GM23338 (cell line): Measurements from ENCODE around the gene CCDC92B. TPM values are rescaled to one million over a fixed set of nuclear protein-coding genes. Genes with fewer than 3 reads are reported as not detected.

Experiments used
- ATAC-seq: fragments of 200-7000 bp; cut with Tn5 transposase; 3 replicates; pipeline ENCODE4 v1.9.1; 2020
- DNase-seq: peaks from one replicate; pipeline ENCODE4 v3.0.0-alpha.2; 2015; ENCODE audit warnings: low spot score
- H2AFZ ChIP-seq: fragments of 200-600 bp; sonication (generic); 2 replicates; pipeline ENCODE4 v1.8.0; 2016; ENCODE audit warnings: antibody characterized with exemption, mild to moderate bottlenecking, moderate library complexity
- H3F3A ChIP-seq: fragments of 200-600 bp; sonication (generic); replicated peaks from 2 replicates; pipeline ENCODE4 v1.8.0; 2017; ENCODE audit warnings: antibody characterized with exemption, mixed run types, low read depth
- H3K27ac ChIP-seq: fragments of 200-600 bp; sonication (generic); 2 replicates; pipeline ENCODE4 v1.6.1; 2016; ENCODE audit warnings: low read depth
- H3K27me3 ChIP-seq: fragments of 200-600 bp; sonication (generic); 2 replicates; pipeline ENCODE4 v1.8.0; 2016; ENCODE audit warnings: mild to moderate bottlenecking, mixed run types, moderate library complexity; ENCODE audit not compliant: insufficient read depth
- H3K36me3 ChIP-seq: fragments of 200-600 bp; sonication (generic); 2 replicates; pipeline ENCODE4 v1.8.0; 2016; ENCODE audit warnings: mild to moderate bottlenecking; ENCODE audit not compliant: insufficient read depth
- H3K4me1 ChIP-seq: fragments of 200-600 bp; sonication (generic); 2 replicates; pipeline ENCODE4 v1.8.0; 2016; ENCODE audit warnings: mild to moderate bottlenecking, moderate library complexity; ENCODE audit not compliant: insufficient read depth
- H3K4me2 ChIP-seq: fragments of 200-600 bp; sonication (generic); 2 replicates; pipeline ENCODE4 v1.7.1; 2017; ENCODE audit warnings: mixed run types
- H3K4me3 ChIP-seq: fragments of 200-600 bp; sonication (generic); 2 replicates; pipeline ENCODE4 v1.6.1; 2016; ENCODE audit warnings: mixed run types
- H3K79me2 ChIP-seq: fragments of 200-600 bp; sonication (generic); replicated peaks from 2 replicates; pipeline ENCODE4 v1.8.0; 2017; ENCODE audit warnings: mild to moderate bottlenecking; ENCODE audit not compliant: insufficient read depth
- H3K9me2 ChIP-seq: fragments of 200-600 bp; sonication (generic); 2 replicates; pipeline ENCODE4 v1.8.0; 2017; ENCODE audit not compliant: insufficient read depth
- H4K20me1 ChIP-seq: fragments of 200-600 bp; sonication (generic); replicated peaks from 2 replicates; pipeline ENCODE4 v1.8.0; 2017; ENCODE audit warnings: mild to moderate bottlenecking; ENCODE audit not compliant: insufficient read depth
- H3K27ac Mint-ChIP-seq: 2 replicates; pipeline ENCODE4 v1.8.0; 2020; ENCODE audit warnings: inconsistent platforms, mild to moderate bottlenecking, moderate library complexity, mixed read lengths
- H3K27me3 Mint-ChIP-seq: 3 replicates; pipeline ENCODE4 v1.8.0; 2022; ENCODE audit warnings: low read depth, mild to moderate bottlenecking, moderate library complexity, mixed read lengths, inconsistent platforms; ENCODE audit not compliant: insufficient read depth, poor library complexity
- H3K36me3 Mint-ChIP-seq: 3 replicates; pipeline ENCODE4 v1.8.0; 2021; ENCODE audit warnings: low read depth, mild to moderate bottlenecking, inconsistent platforms, moderate library complexity, mixed read lengths
- H3K4me1 Mint-ChIP-seq: 3 replicates; pipeline ENCODE4 v1.8.0; 2020; ENCODE audit warnings: mild to moderate bottlenecking, inconsistent platforms, mixed read lengths
- H3K4me3 Mint-ChIP-seq: 3 replicates; pipeline ENCODE4 v1.8.0; 2021; ENCODE audit warnings: moderate library complexity, mild to moderate bottlenecking, inconsistent platforms, mixed read lengths
- H3K9me3 Mint-ChIP-seq: 3 replicates; pipeline ENCODE4 v1.8.0; 2020; ENCODE audit warnings: moderate library complexity, mild to moderate bottlenecking, inconsistent platforms, mixed read lengths
- CREB1 ChIP-seq: fragments of 250-450 bp; sonication (Bioruptor Pico); IDR thresholded peaks from 2 replicates; pipeline ENCODE4 v1.5.0; 2020; ENCODE audit warnings: low read depth, mild to moderate bottlenecking, moderate library complexity
- CTCF ChIP-seq, 2 experiments: fragments of 200-600 bp in 1 of 2; sonication (generic) in 1 of 2; conservative IDR thresholded peaks; 2 replicates each; pipeline versions ENCODE4 v1.5.1 to v1.6.1; 2016 to 2017; ENCODE audit warnings: antibody characterized with exemption in 2 of 2, low read depth in 2 of 2, mild to moderate bottlenecking in 2 of 2, moderate library complexity in 1 of 2
- ETS1 ChIP-seq: IDR thresholded peaks from 2 replicates; pipeline ENCODE4 v1.6.1; 2016; ENCODE audit warnings: antibody characterized with exemption
- EZH2 ChIP-seq: fragments of 200-600 bp; sonication (generic); IDR thresholded peaks from one replicate; pipeline ENCODE4 v1.8.0; 2017; ENCODE audit warnings: antibody characterized with exemption, mild to moderate bottlenecking, low read depth; ENCODE audit not compliant: unreplicated experiment
- EZH2phosphoT487 ChIP-seq: fragments of 200-600 bp; sonication (generic); IDR thresholded peaks from one replicate; pipeline ENCODE4 v1.8.1; 2018; ENCODE audit warnings: antibody characterized with exemption; ENCODE audit not compliant: unreplicated experiment
- JUNB ChIP-seq: IDR thresholded peaks from one replicate; pipeline ENCODE4 v1.6.1; 2016; ENCODE audit warnings: antibody characterized with exemption; ENCODE audit not compliant: unreplicated experiment
- NANOG ChIP-seq: IDR thresholded peaks from 2 replicates; pipeline ENCODE4 v1.6.1; 2016; ENCODE audit warnings: antibody characterized with exemption, borderline replicate concordance
- POLR2AphosphoS5 ChIP-seq: IDR thresholded peaks from 2 replicates; pipeline ENCODE4 v1.6.1; 2016; ENCODE audit warnings: antibody characterized with exemption, low read depth
- STAT1 ChIP-seq: IDR thresholded peaks from one replicate; pipeline ENCODE4 v1.6.1; 2016; ENCODE audit warnings: antibody characterized with exemption; ENCODE audit not compliant: unreplicated experiment
- ZNF114 ChIP-seq: fragments of 250-450 bp; sonication (Bioruptor Pico); IDR thresholded peaks from 2 replicates; pipeline ENCODE4 v1.5.0; 2020; ENCODE audit warnings: mild to moderate bottlenecking, moderate library complexity
- ZNF331 ChIP-seq: fragments of 250-450 bp; sonication (Bioruptor Pico); IDR thresholded peaks from 2 replicates; pipeline ENCODE4 v1.5.0; 2020; ENCODE audit warnings: low read depth, mild to moderate bottlenecking, moderate library complexity
- polyA plus RNA-seq: library from polyadenylated mRNA; unstranded; fragments of >200 nt; fragmentation: Nextera tagmentation; extraction: Ambion mirVana; gene quantifications from 2 replicates; pipeline ENCODE4 v1.2.1, GENCODE V29; 2016
- total RNA-seq: library from RNA; depleted of rRNA; stranded (reverse); fragments of >200 nt; shearing (Covaris generic); gene quantifications from 2 replicates; pipeline ENCODE4 v1.2.3, GENCODE V29; 2014
- TF ChIP-seq, protein P1 (sequence below): IDR thresholded peaks from one replicate; pipeline ENCODE4 v1.6.1; 2018; ENCODE audit warnings: antibody characterized with exemption; ENCODE audit not compliant: unreplicated experiment
- TF ChIP-seq, protein P2 (sequence below): fragments of 250-450 bp; sonication (Bioruptor Pico); IDR thresholded peaks from 2 replicates; pipeline ENCODE4 v1.5.0; 2020; ENCODE audit warnings: mild to moderate bottlenecking, moderate library complexity

Gene CCDC92B
- total and polyA plus RNA-seq, 2 experiments from 2014 or later = 5.7 to 9.1 TPM

GRCh38 chr17:2798188-2798587, 48.7 kb upstream of the CCDC92B start:
- Histone ChIP-seq H2AFZ (no peak overlapping the region), H3K9me2 (no peaks in the 10 kb centered on the region), H3K79me2 (no peaks in the 10 kb centered on the region), H3F3A (no peaks in the 10 kb centered on the region), H4K20me1 (no peaks in the 10 kb centered on the region), H3K4me3 (no peak overlapping the region), H3K27me3 (no peaks in the 10 kb centered on the region), H3K27ac (no peak overlapping the region), H3K4me2 (no peak overlapping the region), H3K4me1 (peaks cover 4% of the 10 kb centered on the region; the same call in 1 of the 2 replicates), H3K36me3 (no peaks in the 10 kb centered on the region)
- DNase-seq = no peak
- Mint-ChIP-seq H3K4me1 (peaks cover 26% of the 10 kb centered on the region), H3K27ac (no peak overlapping the region), H3K27me3 (peaks cover 15% of the 10 kb centered on the region), H3K9me3 (no peaks in the 10 kb centered on the region), H3K4me3 (no peak overlapping the region), H3K36me3 (no peaks in the 10 kb centered on the region)
- peak; percentile 5; the same call in 1 of the 3 replicates for ATAC-seq
- TF ChIP-seq STAT1 (no peak), CREB1 (CRISPR knock-in tag) (no peak), POLR2AphosphoS5 (no peak), NANOG (no peak), CTCF (conservative IDR thresholded peaks at IDR 0.05; ENCODE audit: low read depth in 2 of 2) (no peak), JUNB (no peak), EZH2phosphoT487 (no peak), ZNF331 (CRISPR knock-in tag) (no peak), EZH2 (no peak), ZNF114 (CRISPR knock-in tag) (no peak), ETS1 (no peak)
- TF ChIP-seq, protein P1, sequence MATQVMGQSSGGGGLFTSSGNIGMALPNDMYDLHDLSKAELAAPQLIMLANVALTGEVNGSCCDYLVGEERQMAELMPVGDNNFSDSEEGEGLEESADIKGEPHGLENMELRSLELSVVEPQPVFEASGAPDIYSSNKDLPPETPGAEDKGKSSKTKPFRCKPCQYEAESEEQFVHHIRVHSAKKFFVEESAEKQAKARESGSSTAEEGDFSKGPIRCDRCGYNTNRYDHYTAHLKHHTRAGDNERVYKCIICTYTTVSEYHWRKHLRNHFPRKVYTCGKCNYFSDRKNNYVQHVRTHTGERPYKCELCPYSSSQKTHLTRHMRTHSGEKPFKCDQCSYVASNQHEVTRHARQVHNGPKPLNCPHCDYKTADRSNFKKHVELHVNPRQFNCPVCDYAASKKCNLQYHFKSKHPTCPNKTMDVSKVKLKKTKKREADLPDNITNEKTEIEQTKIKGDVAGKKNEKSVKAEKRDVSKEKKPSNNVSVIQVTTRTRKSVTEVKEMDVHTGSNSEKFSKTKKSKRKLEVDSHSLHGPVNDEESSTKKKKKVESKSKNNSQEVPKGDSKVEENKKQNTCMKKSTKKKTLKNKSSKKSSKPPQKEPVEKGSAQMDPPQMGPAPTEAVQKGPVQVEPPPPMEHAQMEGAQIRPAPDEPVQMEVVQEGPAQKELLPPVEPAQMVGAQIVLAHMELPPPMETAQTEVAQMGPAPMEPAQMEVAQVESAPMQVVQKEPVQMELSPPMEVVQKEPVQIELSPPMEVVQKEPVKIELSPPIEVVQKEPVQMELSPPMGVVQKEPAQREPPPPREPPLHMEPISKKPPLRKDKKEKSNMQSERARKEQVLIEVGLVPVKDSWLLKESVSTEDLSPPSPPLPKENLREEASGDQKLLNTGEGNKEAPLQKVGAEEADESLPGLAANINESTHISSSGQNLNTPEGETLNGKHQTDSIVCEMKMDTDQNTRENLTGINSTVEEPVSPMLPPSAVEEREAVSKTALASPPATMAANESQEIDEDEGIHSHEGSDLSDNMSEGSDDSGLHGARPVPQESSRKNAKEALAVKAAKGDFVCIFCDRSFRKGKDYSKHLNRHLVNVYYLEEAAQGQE = no peak
- TF ChIP-seq, protein P2, sequence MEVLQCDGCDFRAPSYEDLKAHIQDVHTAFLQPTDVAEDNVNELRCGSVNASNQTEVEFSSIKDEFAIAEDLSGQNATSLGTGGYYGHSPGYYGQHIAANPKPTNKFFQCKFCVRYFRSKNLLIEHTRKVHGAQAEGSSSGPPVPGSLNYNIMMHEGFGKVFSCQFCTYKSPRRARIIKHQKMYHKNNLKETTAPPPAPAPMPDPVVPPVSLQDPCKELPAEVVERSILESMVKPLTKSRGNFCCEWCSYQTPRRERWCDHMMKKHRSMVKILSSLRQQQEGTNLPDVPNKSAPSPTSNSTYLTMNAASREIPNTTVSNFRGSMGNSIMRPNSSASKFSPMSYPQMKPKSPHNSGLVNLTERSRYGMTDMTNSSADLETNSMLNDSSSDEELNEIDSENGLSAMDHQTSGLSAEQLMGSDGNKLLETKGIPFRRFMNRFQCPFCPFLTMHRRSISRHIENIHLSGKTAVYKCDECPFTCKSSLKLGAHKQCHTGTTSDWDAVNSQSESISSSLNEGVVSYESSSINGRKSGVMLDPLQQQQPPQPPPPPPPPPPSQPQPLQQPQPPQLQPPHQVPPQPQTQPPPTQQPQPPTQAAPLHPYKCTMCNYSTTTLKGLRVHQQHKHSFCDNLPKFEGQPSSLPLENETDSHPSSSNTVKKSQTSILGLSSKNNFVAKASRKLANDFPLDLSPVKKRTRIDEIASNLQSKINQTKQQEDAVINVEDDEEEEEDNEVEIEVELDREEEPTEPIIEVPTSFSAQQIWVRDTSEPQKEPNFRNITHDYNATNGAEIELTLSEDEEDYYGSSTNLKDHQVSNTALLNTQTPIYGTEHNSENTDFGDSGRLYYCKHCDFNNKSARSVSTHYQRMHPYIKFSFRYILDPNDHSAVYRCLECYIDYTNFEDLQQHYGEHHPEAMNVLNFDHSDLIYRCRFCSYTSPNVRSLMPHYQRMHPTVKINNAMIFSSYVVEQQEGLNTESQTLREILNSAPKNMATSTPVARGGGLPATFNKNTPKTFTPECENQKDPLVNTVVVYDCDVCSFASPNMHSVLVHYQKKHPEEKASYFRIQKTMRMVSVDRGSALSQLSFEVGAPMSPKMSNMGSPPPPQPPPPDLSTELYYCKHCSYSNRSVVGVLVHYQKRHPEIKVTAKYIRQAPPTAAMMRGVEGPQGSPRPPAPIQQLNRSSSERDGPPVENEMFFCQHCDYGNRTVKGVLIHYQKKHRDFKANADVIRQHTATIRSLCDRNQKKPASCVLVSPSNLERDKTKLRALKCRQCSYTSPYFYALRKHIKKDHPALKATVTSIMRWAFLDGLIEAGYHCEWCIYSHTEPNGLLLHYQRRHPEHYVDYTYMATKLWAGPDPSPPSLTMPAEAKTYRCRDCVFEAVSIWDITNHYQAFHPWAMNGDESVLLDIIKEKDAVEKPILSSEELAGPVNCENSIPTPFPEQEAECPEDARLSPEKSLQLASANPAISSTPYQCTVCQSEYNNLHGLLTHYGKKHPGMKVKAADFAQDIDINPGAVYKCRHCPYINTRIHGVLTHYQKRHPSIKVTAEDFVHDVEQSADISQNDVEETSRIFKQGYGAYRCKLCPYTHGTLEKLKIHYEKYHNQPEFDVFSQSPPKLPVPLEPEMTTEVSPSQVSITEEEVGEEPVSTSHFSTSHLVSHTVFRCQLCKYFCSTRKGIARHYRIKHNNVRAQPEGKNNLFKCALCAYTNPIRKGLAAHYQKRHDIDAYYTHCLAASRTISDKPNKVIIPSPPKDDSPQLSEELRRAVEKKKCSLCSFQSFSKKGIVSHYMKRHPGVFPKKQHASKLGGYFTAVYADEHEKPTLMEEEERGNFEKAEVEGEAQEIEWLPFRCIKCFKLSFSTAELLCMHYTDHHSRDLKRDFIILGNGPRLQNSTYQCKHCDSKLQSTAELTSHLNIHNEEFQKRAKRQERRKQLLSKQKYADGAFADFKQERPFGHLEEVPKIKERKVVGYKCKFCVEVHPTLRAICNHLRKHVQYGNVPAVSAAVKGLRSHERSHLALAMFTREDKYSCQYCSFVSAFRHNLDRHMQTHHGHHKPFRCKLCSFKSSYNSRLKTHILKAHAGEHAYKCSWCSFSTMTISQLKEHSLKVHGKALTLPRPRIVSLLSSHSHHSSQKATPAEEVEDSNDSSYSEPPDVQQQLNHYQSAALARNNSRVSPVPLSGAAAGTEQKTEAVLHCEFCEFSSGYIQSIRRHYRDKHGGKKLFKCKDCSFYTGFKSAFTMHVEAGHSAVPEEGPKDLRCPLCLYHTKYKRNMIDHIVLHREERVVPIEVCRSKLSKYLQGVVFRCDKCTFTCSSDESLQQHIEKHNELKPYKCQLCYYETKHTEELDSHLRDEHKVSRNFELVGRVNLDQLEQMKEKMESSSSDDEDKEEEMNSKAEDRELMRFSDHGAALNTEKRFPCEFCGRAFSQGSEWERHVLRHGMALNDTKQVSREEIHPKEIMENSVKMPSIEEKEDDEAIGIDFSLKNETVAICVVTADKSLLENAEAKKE = no peak
